PC-9 (cell line): ENCODE measurements around the gene NPTX1. TPM values are rescaled to one million over a fixed set of nuclear protein-coding genes. Genes with fewer than 3 reads are reported as not detected.

Experiments used
- BruUV-seq: library from RNA; stranded (reverse); fragments of 400-500 nt; replicated peaks from 2 replicates; lab custom pipeline; 2021; lab: Mats Ljungman, UMichigan
- CTCF ChIA-PET: fragments of 300-600 bp; sonication (Branson Sonifier 250); formaldehyde crosslinking; loops from one replicate; lab custom pipeline; 2022; ENCODE audit warnings: antibody characterized with exemption; lab: Charles Lee
- POLR2A ChIA-PET: fragments of 300-600 bp; sonication (Branson Sonifier 250); formaldehyde crosslinking; loops from one replicate; lab custom pipeline; 2022; ENCODE audit warnings: antibody characterized with exemption; ENCODE audit not compliant: unreplicated experiment; lab: Charles Lee
- DNase-seq, 2 experiments: peaks; one replicate each; pipeline versions ENCODE4 v3.0.0 to v3.0.0-alpha.2; 2015 to 2022; ENCODE audit warnings: mixed read lengths in 1 of 2
- H2AFZ ChIP-seq: fragments of 200-600 bp; sonication (generic); 2 replicates; pipeline ENCODE4 v1.8.1; 2017; ENCODE audit warnings: antibody characterized with exemption
- H3F3A ChIP-seq: fragments of 200-600 bp; sonication (generic); 2 replicates; pipeline ENCODE4 v1.8.1; 2017; ENCODE audit warnings: antibody characterized with exemption, mild to moderate bottlenecking, low read depth; ENCODE audit not compliant: insufficient read depth
- H3K27ac ChIP-seq: fragments of 200-600 bp; sonication (generic); 2 replicates; pipeline ENCODE4 v1.6.1; 2016; ENCODE audit warnings: mixed run types
- H3K27me3 ChIP-seq: fragments of 200-600 bp; sonication (generic); 2 replicates; pipeline ENCODE4 v1.6.1; 2016; ENCODE audit warnings: low read depth, mixed run types; ENCODE audit not compliant: insufficient read depth
- H3K36me3 ChIP-seq: fragments of 200-600 bp; sonication (generic); 2 replicates; pipeline ENCODE4 v1.6.1; 2016; ENCODE audit warnings: low read depth, mixed run types
- H3K4me1 ChIP-seq: fragments of 200-600 bp; sonication (generic); replicated peaks from 2 replicates; pipeline ENCODE4 v1.6.1; 2016; ENCODE audit warnings: mixed run types; ENCODE audit not compliant: insufficient read depth
- H3K4me2 ChIP-seq: fragments of 200-600 bp; sonication (generic); 2 replicates; pipeline ENCODE4 v1.6.1; 2017; ENCODE audit warnings: mixed run types
- H3K4me3 ChIP-seq: fragments of 200-600 bp; sonication (generic); 2 replicates; pipeline ENCODE4 v1.6.1; 2016; ENCODE audit warnings: mixed run types
- H3K79me2 ChIP-seq: fragments of 200-600 bp; sonication (generic); 2 replicates; pipeline ENCODE4 v1.6.1; 2017; ENCODE audit warnings: low read depth, mixed run types
- H3K9me2 ChIP-seq: fragments of 200-600 bp; sonication (generic); 2 replicates; pipeline ENCODE4 v1.8.1; 2017; ENCODE audit warnings: mild to moderate bottlenecking; ENCODE audit not compliant: insufficient read depth
- H3K9me3 ChIP-seq: fragments of 200-600 bp; sonication (generic); 2 replicates; pipeline ENCODE4 v1.8.1; 2016; ENCODE audit warnings: low read depth; ENCODE audit not compliant: insufficient read depth
- H4K20me1 ChIP-seq: fragments of 200-600 bp; sonication (generic); 2 replicates; pipeline ENCODE4 v1.8.1; 2017; ENCODE audit not compliant: insufficient read depth
- CTCF ChIP-seq: fragments of 200-600 bp; sonication (generic); conservative IDR thresholded peaks from 2 replicates; pipeline ENCODE4 v1.6.1; 2017; ENCODE audit warnings: mixed run types, antibody characterized with exemption, mild to moderate bottlenecking, moderate library complexity
- EZH2 ChIP-seq: fragments of 200-600 bp; sonication (generic); IDR thresholded peaks from 2 replicates; pipeline ENCODE4 v1.8.0; 2017; ENCODE audit warnings: antibody characterized with exemption, low read depth
- intact Hi-C: fragments of 100-400 bp; cut with micrococcal nuclease; formaldehyde crosslinking; loops from one replicate; pipeline ENCODE4 v1.10.0; 2022; ENCODE audit not compliant: unreplicated experiment
- total RNA-seq: library from RNA; stranded (reverse); gene quantifications from 2 replicates; pipeline ENCODE4 v1.2.3, GENCODE V29; 2021

The NPTX1 gene
- total RNA-seq, 1 experiment from 2014 or later, result 6.9 TPM

GRCh38 chr17:80432961-80433550 lies 43.4 kb downstream of the NPTX1 start:
- CTCF ChIA-PET, result interaction anchor here (0.5 to 0.6 kb wide), 2 partner anchors 477 to 691 kb away, joined by 3 read pairs; no protein-coding TSS in a partner anchor
- Histone ChIP-seq H3K79me2 (no peaks in the 10 kb centered on the region), H3K27me3 (no peaks in the 10 kb centered on the region), H4K20me1 (no peaks in the 10 kb centered on the region), H3K9me2 (no peaks in the 10 kb centered on the region), H3K4me3 (no peak overlapping the region), H3K4me2 (no peak overlapping the region), H3K9me3 (no peaks in the 10 kb centered on the region), H2AFZ (no peak overlapping the region), H3F3A (no peaks in the 10 kb centered on the region), H3K4me1 (no peaks in the 10 kb centered on the region), H3K36me3 (no peaks in the 10 kb centered on the region), H3K27ac (no peak overlapping the region)
- no peak for DNase-seq
- POLR2A ChIA-PET, result no interaction called here
- TF ChIP-seq CTCF (no peak), EZH2 (no peak)
- intact Hi-C loops, result no loop called here
- BruUV-seq, result no TSS peak

GRCh38 chr17:80432350-80432955 lies 44.0 kb downstream of the NPTX1 start:
- Histone ChIP-seq H4K20me1 (no peaks in the 10 kb centered on the region), H3K9me2 (no peaks in the 10 kb centered on the region), H3K27ac (no peak overlapping the region), H3F3A (no peaks in the 10 kb centered on the region), H3K27me3 (no peaks in the 10 kb centered on the region), H2AFZ (no peak overlapping the region), H3K4me2 (no peak overlapping the region), H3K4me3 (no peak overlapping the region), H3K4me1 (no peaks in the 10 kb centered on the region), H3K79me2 (no peaks in the 10 kb centered on the region), H3K36me3 (no peaks in the 10 kb centered on the region), H3K9me3 (no peaks in the 10 kb centered on the region)
- intact Hi-C loops, result no loop called here
- TF ChIP-seq EZH2, result no peak
- ChIA-PET POLR2A (no interaction called here), CTCF (interaction anchor here (0.5 to 0.6 kb wide), 2 partner anchors 478 to 690 kb away, joined by 3 read pairs; no protein-coding TSS in a partner anchor)
- no TSS peak for BruUV-seq
- no peak for DNase-seq

DNA sequence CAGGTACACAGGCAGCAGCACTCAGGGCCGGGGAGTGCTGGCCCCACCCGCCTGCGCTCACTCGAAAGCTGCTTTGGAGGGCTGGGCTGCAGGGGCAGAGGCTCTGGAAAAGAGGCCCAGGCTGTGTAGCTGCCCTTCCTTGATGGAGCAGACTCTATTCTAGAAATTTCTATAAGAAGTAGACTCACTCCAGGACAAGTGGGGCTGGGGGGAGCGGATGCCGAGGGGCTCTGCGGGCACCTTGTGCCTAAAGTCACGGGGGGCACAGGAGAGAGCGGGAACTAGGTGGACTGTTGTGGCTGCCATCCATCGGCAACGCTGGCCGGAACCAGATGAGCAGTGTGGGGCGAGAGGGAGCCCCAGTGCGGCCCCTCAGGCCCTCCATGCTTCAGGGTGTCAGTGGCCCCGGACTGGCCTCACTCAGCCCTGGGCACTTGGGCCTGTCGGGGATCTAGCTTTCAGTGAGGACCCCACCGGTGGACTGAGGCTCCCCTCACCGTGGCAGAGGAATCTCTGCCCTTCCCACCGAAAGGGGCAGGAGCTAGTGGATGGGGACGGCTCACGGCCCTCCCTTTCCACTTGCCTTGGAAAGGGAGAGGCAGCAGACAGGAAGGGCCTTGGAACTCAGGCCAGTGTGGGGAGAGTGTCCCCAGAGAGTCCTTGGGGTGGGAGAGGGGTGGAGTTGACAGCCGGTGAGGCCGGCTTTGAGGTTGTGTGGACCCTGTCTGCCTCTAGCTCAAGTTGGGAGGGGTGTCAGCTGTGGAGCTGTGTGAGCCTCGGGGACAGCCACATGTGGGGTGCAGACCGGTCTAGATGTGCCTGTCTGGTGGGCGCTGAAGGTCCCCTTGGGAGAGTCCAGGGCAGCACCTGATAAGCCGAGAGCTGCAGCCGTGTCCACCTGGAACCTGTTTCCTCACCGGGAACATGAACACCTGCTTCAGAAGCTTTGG lies 44.9 kb downstream of the NPTX1 start:
- no peaks in the 10 kb centered on the region for H3K9me2 ChIP-seq
- no peak overlapping the region for H3K4me2 ChIP-seq
- no peaks in the 10 kb centered on the region for H4K20me1 ChIP-seq
- H3K4me1 ChIP-seq, result no peaks in the 10 kb centered on the region
- intact Hi-C loops, result no loop called here
- H2AFZ ChIP-seq, result no peak overlapping the region
- no peaks in the 10 kb centered on the region for H3K36me3 ChIP-seq
- no peaks in the 10 kb centered on the region for H3K27me3 ChIP-seq
- no peak overlapping the region for H3K4me3 ChIP-seq
- no peaks in the 10 kb centered on the region for H3K79me2 ChIP-seq
- TF ChIP-seq CTCF (no peak), EZH2 (no peak)
- H3K9me3 ChIP-seq, result no peaks in the 10 kb centered on the region
- no peak overlapping the region for H3K27ac ChIP-seq
- ChIA-PET POLR2A (interaction anchor here (0.6 kb wide), 1 partner anchor 212 kb away, joined by 11 read pairs; no protein-coding TSS in a partner anchor), CTCF (no interaction called here)
- DNase-seq, result no peak
- H3F3A ChIP-seq, result no peaks in the 10 kb centered on the region
- no TSS peak for BruUV-seq
